ENCODE measurements around the gene RIMBP2. TPM values are rescaled to one million over a fixed set of nuclear protein-coding genes. Genes with fewer than 3 reads are reported as not detected.

Gene RIMBP2
- total and polyA plus RNA-seq, 2 experiments from 2014 or later: 0.31 to 0.37 TPM

- TF ChIP-seq ZNF331 (CRISPR knock-in tag; IDR thresholded peaks at IDR 0.05; ENCODE audit: low read depth): no peak
- TF ChIP-seq CREB1 (CRISPR knock-in tag; IDR thresholded peaks at IDR 0.05; ENCODE audit: low read depth): no peak
- TF ChIP-seq JUNB (IDR thresholded peaks at IDR 0.05; ENCODE audit: unreplicated experiment): no peak
- no peak for TF ChIP-seq NANOG (IDR thresholded peaks at IDR 0.05; ENCODE audit: borderline replicate concordance)
- TF ChIP-seq ZNF462 (CRISPR knock-in tag; IDR thresholded peaks at IDR 0.05): no peak
Measured at GRCh38 chr12:130614530-130614905, 101.6 kb downstream of the RIMBP2 start (continued).

DNA sequence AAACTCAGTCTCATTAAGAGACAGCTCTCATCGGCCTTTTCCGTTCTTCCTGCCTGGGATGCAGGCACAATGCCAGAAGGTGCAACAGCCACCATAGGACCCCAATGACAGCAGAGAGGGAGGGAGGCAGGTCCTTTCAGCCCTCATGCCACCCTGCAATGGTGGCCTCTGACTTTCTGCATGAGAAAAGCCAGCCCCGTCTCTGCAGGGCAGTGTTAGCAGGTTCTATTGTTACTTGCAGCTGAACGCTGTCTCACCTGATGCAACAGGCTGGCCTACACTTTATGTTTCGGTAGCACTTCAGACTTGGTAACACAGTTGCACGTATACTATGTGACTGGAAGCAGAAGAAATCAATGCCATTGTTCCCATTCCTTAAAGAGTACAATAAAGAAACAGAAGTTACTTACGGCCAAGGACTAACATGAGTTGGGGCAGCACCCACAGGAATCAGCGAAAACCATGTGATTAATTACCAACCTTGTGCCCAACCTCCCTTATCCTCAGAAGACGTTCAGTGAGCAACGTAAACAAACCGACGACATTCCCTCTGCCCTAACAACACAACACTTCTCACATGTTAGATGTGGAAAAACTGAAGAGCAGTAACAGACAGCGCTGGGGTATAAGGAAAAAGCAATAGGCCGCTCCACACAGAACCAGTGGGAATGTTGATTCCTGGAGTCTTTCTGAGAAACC lies 102.1 kb downstream of the RIMBP2 start:
- Mint-ChIP-seq H3K4me3 (no peak overlapping the region), H3K27ac (no peak overlapping the region), H3K36me3 (ENCODE audit: low read depth) (peaks cover 9% of the 10 kb centered on the region), H3K9me3 (peaks cover 86% of the 10 kb centered on the region), H3K27me3 (ENCODE audit: insufficient read depth, low read depth, poor library complexity) (peaks cover 6% of the 10 kb centered on the region), H3K4me1 (no peaks in the 10 kb centered on the region)
- Histone ChIP-seq H3F3A (replicated peaks; ENCODE audit: low read depth) (no peaks in the 10 kb centered on the region), H3K27me3 (ENCODE audit: insufficient read depth) (no peaks in the 10 kb centered on the region), H3K4me3 (no peak overlapping the region), H3K79me2 (replicated peaks; ENCODE audit: insufficient read depth) (no peaks in the 10 kb centered on the region), H3K9me2 (ENCODE audit: insufficient read depth) (no peaks in the 10 kb centered on the region), H3K4me2 (no peak overlapping the region), H3K4me1 (ENCODE audit: insufficient read depth) (no peaks in the 10 kb centered on the region), H2AFZ (no peak overlapping the region), H3K36me3 (ENCODE audit: insufficient read depth) (no peaks in the 10 kb centered on the region), H3K27ac (ENCODE audit: low read depth) (no peak overlapping the region), H4K20me1 (replicated peaks; ENCODE audit: insufficient read depth) (no peaks in the 10 kb centered on the region)
- TF ChIP-seq CREB1 (CRISPR knock-in tag; IDR thresholded peaks at IDR 0.05; ENCODE audit: low read depth): no peak
- TF ChIP-seq ZNF114 (CRISPR knock-in tag; IDR thresholded peaks at IDR 0.05): no peak
- TF ChIP-seq ZNF331 (CRISPR knock-in tag; IDR thresholded peaks at IDR 0.05; ENCODE audit: low read depth): no peak
- TF ChIP-seq EZH2phosphoT487 (IDR thresholded peaks at IDR 0.05; ENCODE audit: unreplicated experiment): no peak
- no peak for TF ChIP-seq POLR2AphosphoS5 (IDR thresholded peaks at IDR 0.05; ENCODE audit: low read depth)
- TF ChIP-seq ETS1 (IDR thresholded peaks at IDR 0.05): no peak
- TF ChIP-seq NANOG (IDR thresholded peaks at IDR 0.05; ENCODE audit: borderline replicate concordance): no peak
- TF ChIP-seq CTCF (conservative IDR thresholded peaks at IDR 0.05; ENCODE audit: low read depth in 2 of 2): no peak
- TF ChIP-seq EZH2 (IDR thresholded peaks at IDR 0.05; ENCODE audit: low read depth, unreplicated experiment): no peak
- TF ChIP-seq JUNB (IDR thresholded peaks at IDR 0.05; ENCODE audit: unreplicated experiment): no peak
- DNase-seq (ENCODE audit: low spot score): no peak
- ATAC-seq: no peak
